HG02798 (cell line): ENCODE measurements around the gene COL9A3.

Experiments
- ATAC-seq: cut with Tn5 transposase; IDR thresholded peaks from one replicate; pipeline ENCODE4 v1.9.1; 2021; ENCODE audit warnings: mild to moderate bottlenecking; ENCODE audit not compliant: unreplicated experiment, poor library complexity

Gene COL9A3

GRCh38 chr20:62888406-62888805 is 71.6 kb downstream of the COL9A3 start:
- no peak for ATAC-seq

GRCh38 chr20:62888910-62889309 is 72.1 kb downstream of the COL9A3 start:
- ATAC-seq, result no peak

GRCh38 chr20:62889411-62889810 is 72.6 kb downstream of the COL9A3 start:
- no peak for ATAC-seq

- no peak for ATAC-seq
Observed at GRCh38 chr20:62889871-62890270, 73.0 kb downstream of the COL9A3 start.

- no peak for ATAC-seq
Observed at GRCh38 chr20:62890444-62890843, 73.6 kb downstream of the COL9A3 start.
